PC-3 (cell line): ENCODE measurements around the gene NCCRP1. TPM values are rescaled to one million over a fixed set of nuclear protein-coding genes. Genes with fewer than 3 reads are reported as not detected.

Experiments
- ATAC-seq: fragments of 200-7000 bp; cut with Tn5 transposase; 2 replicates; pipeline ENCODE4 v1.9.1; 2020; ENCODE audit warnings: mild to moderate bottlenecking, moderate library complexity
- BruUV-seq: library from RNA; stranded (reverse); fragments of 400-500 nt; replicated peaks from 2 replicates; lab custom pipeline; 2021; lab: Mats Ljungman, UMichigan
- CTCF ChIA-PET: fragments of 300-600 bp; sonication (Branson Sonifier 250); formaldehyde crosslinking; loops from one replicate; lab custom pipeline; 2022; ENCODE audit warnings: antibody characterized with exemption; lab: Charles Lee
- POLR2A ChIA-PET: fragments of 300-600 bp; sonication (Branson Sonifier 250); formaldehyde crosslinking; loops from one replicate; lab custom pipeline; 2022; ENCODE audit warnings: antibody characterized with exemption; ENCODE audit not compliant: unreplicated experiment; lab: Charles Lee
- DNase-seq: peaks from one replicate; pipeline ENCODE4 v3.0.0-alpha.2; 2015
- H2AFZ ChIP-seq: fragments of 300-600 bp; sonication (generic); 2 replicates; pipeline ENCODE4 v1.6.0; 2016; ENCODE audit warnings: antibody characterized with exemption, low read length
- H3F3A ChIP-seq: fragments of 300-600 bp; sonication (generic); one replicate; pipeline ENCODE4 v1.6.0; 2017; ENCODE audit warnings: antibody characterized with exemption, low read length, control low read depth, mild to moderate bottlenecking; ENCODE audit not compliant: unreplicated experiment
- H3K27ac ChIP-seq: fragments of 300-600 bp; sonication (generic); 2 replicates; pipeline ENCODE4 v1.5.1; 2016; ENCODE audit warnings: mild to moderate bottlenecking, low read length
- H3K27me3 ChIP-seq: fragments of 300-600 bp; sonication (generic); 2 replicates; pipeline ENCODE4 v1.6.1; 2016; ENCODE audit warnings: low read length, mixed read lengths
- H3K36me3 ChIP-seq: fragments of 300-600 bp; sonication (generic); 2 replicates; pipeline ENCODE4 v1.6.1; 2016; ENCODE audit warnings: low read depth, mixed run types, low read length, mixed read lengths
- H3K4me1 ChIP-seq: fragments of 300-600 bp; sonication (generic); 2 replicates; pipeline ENCODE4 v1.5.1; 2016; ENCODE audit warnings: low read length; ENCODE audit not compliant: insufficient read depth
- H3K4me2 ChIP-seq: fragments of 300-600 bp; sonication (generic); 2 replicates; pipeline ENCODE4 v1.6.0; 2016; ENCODE audit warnings: low read length
- H3K4me3 ChIP-seq: fragments of 300-600 bp; sonication (generic); 2 replicates; pipeline ENCODE4 v1.5.1; 2016; ENCODE audit warnings: mild to moderate bottlenecking, low read length, mixed read lengths
- H3K79me2 ChIP-seq: fragments of 300-600 bp; sonication (generic); 2 replicates; pipeline ENCODE4 v1.6.1; 2017; ENCODE audit warnings: low read length, mixed read lengths
- H3K9ac ChIP-seq: fragments of 300-600 bp; sonication (generic); 2 replicates; pipeline ENCODE4 v1.6.0; 2016; ENCODE audit warnings: mild to moderate bottlenecking, low read length
- H3K9me2 ChIP-seq: fragments of 300-600 bp; sonication (generic); replicated peaks from 2 replicates; pipeline ENCODE4 v1.6.1; 2016; ENCODE audit warnings: mixed run types, low read length, mixed read lengths
- H3K9me3 ChIP-seq: fragments of 300-600 bp; sonication (generic); 2 replicates; pipeline ENCODE4 v1.6.1; 2016; ENCODE audit warnings: low read length, mixed read lengths
- H4K20me1 ChIP-seq: fragments of 300-600 bp; sonication (generic); 2 replicates; pipeline ENCODE4 v1.6.1; 2016; ENCODE audit warnings: low read length, mixed read lengths
- CTCF ChIP-seq: fragments of 300-600 bp; sonication (generic); conservative IDR thresholded peaks from 2 replicates; pipeline ENCODE4 v1.5.1; 2017; ENCODE audit warnings: antibody characterized with exemption, low read depth, mild to moderate bottlenecking, low read length
- EZH2 ChIP-seq: fragments of 300-600 bp; sonication (generic); IDR thresholded peaks from one replicate; pipeline ENCODE4 v1.6.1; 2017; ENCODE audit warnings: antibody characterized with exemption, mild to moderate bottlenecking, low read length; ENCODE audit not compliant: unreplicated experiment
- EZH2phosphoT487 ChIP-seq: fragments of 300-600 bp; sonication (generic); IDR thresholded peaks from 2 replicates; pipeline ENCODE4 v1.6.1; 2018; ENCODE audit warnings: mild to moderate bottlenecking, antibody characterized with exemption, low read length, borderline replicate concordance
- intact Hi-C: fragments of 100-400 bp; cut with micrococcal nuclease; formaldehyde crosslinking; loops from 2 replicates; pipeline ENCODE4 v1.9.0; 2023
- total RNA-seq: library from RNA; depleted of rRNA; stranded (reverse); fragments of >200 nt; gene quantifications from 2 replicates; pipeline ENCODE4 v1.2.3, GENCODE V29; 2014

Gene NCCRP1
- total RNA-seq, 1 experiment from 2014 or later, result 2.2 TPM

- CTCF ChIA-PET, result no interaction called here
- TF ChIP-seq CTCF (no peak), EZH2 (no peak), EZH2phosphoT487 (no peak)
- POLR2A ChIA-PET, result no interaction called here
- Histone ChIP-seq H3K9ac (no peak overlapping the region), H3K79me2 (peaks cover 63% of the 10 kb centered on the region), H3K27ac (no peak overlapping the region), H3K4me3 (no peak overlapping the region), H3F3A (no peaks in the 10 kb centered on the region), H3K4me2 (no peak overlapping the region), H3K36me3 (no peaks in the 10 kb centered on the region), H2AFZ (no peak overlapping the region), H3K9me2 (no peaks in the 10 kb centered on the region), H3K27me3 (no peaks in the 10 kb centered on the region), H3K4me1 (peaks cover 32% of the 10 kb centered on the region), H4K20me1 (no peaks in the 10 kb centered on the region), H3K9me3 (no peaks in the 10 kb centered on the region)
- ATAC-seq (no peak), DNase-seq (no peak)
- intact Hi-C loops, result no loop called here
- no TSS peak for BruUV-seq
These were observed 44.7 kb upstream of the NCCRP1 start for GRCh38 chr19:39152066-39152465.

- H3K27me3 ChIP-seq, result no peaks in the 10 kb centered on the region
- TF ChIP-seq EZH2phosphoT487, result no peak
- no peak for TF ChIP-seq CTCF
- no peak for TF ChIP-seq EZH2
- H3K9me2 ChIP-seq, result no peaks in the 10 kb centered on the region
- no peaks in the 10 kb centered on the region for H3K9me3 ChIP-seq
- no peak overlapping the region for H2AFZ ChIP-seq
- no peak for DNase-seq
- H3K36me3 ChIP-seq, result no peaks in the 10 kb centered on the region
- H4K20me1 ChIP-seq, result no peaks in the 10 kb centered on the region
- no peak overlapping the region for H3K4me3 ChIP-seq
- ChIA-PET POLR2A (no interaction called here), CTCF (no interaction called here)
- H3K27ac ChIP-seq, result peak overlapping the region; percentile 81
- peaks cover 32% of the 10 kb centered on the region for H3K4me1 ChIP-seq
- no peaks in the 10 kb centered on the region for H3F3A ChIP-seq
- intact Hi-C loops, result no loop called here
- H3K9ac ChIP-seq, result 0 out of 2 replicates have a peak overlapping the region, but pooled peaks have one; percentile 25
- no TSS peak for BruUV-seq
- H3K4me2 ChIP-seq, result peak overlapping the region; percentile 59
- H3K79me2 ChIP-seq, result peaks cover 68% of the 10 kb centered on the region
- no peak for ATAC-seq
These were observed 42.6 kb upstream of the NCCRP1 start for GRCh38 chr19:39154100-39154628.

GRCh38 chr19:39154629-39155100, 42.1 kb upstream of the NCCRP1 start:
- Histone ChIP-seq H3K79me2 (peaks cover 66% of the 10 kb centered on the region), H3K9me3 (no peaks in the 10 kb centered on the region), H3K27ac (peak overlapping the region; percentile 81), H4K20me1 (no peaks in the 10 kb centered on the region), H3K4me1 (peaks cover 32% of the 10 kb centered on the region), H2AFZ (no peak overlapping the region), H3K4me3 (no peak overlapping the region), H3F3A (no peaks in the 10 kb centered on the region), H3K9ac (peak overlapping the region; percentile 40; the same call in 1 of the 2 replicates), H3K27me3 (no peaks in the 10 kb centered on the region), H3K36me3 (no peaks in the 10 kb centered on the region), H3K4me2 (peak overlapping the region; percentile 59), H3K9me2 (no peaks in the 10 kb centered on the region)
- ChIA-PET CTCF (no interaction called here), POLR2A (no interaction called here)
- intact Hi-C loops, result no loop called here
- DNase-seq, result peak; percentile 75
- TF ChIP-seq CTCF (0 out of 2 replicates have a peak, but pooled peaks have one; percentile 9), EZH2 (no peak)
- ATAC-seq, result peak; percentile 56
- no TSS peak for BruUV-seq
